Astrocyte of the spinal cord (primary cell): ENCODE data around the gene SZRD1.

Experiments
- DNase-seq: peaks from one replicate; pipeline ENCODE4 v3.0.0; 2011; ENCODE audit warnings: low read depth, low spot score
- H3K4me3 ChIP-seq: 2 replicates; pipeline ENCODE4 v1.5.1; 2011; ENCODE audit warnings: low read depth, mild to moderate bottlenecking, low read length, moderate library complexity
- in situ Hi-C: cut with HindIII; loops from 2 replicates; pipeline ENCODE4 v1.10.0; 2017; ENCODE audit warnings: low sequenced_read_pairs
- TF ChIP-seq, protein P1 (sequence below): IDR thresholded peaks from 2 replicates; pipeline ENCODE4 v1.5.1; 2012; ENCODE audit warnings: low read depth, mild to moderate bottlenecking, low read length, inconsistent platforms

Gene SZRD1

DNA sequence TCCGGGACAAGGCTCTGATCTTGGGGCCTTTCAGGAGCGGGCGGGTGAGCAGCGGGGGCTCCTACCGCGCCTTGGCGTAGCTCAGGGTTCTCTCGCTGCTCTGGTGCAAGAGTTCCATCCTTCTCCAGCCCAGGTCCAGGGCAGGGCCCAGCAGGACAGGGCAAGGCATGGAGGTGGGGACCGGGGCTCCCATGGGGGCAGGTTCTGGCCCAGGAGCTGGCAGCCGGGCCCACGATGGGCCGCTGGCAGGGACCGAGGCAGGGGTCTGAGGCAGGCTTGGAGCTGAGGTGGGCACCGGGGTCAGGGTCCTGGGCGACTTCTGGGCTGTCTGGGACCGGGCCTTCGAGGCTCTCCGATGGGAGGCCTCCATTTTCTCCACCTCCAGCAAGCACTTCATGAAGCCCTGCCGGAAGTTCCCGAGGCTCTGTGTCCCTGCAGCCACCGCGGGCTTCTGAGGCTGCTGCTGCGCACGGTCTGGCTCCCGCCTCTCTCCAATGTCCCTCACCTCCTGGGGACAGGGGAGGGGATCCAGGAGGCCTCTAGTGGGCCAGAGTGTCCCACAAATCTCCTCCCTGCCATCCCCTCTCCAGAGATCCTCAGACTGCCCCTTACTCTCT, 42.6 kb downstream of the SZRD1 start:
- in situ Hi-C loops: no loop called here
- no peak for DNase-seq
- TF ChIP-seq, protein P1, sequence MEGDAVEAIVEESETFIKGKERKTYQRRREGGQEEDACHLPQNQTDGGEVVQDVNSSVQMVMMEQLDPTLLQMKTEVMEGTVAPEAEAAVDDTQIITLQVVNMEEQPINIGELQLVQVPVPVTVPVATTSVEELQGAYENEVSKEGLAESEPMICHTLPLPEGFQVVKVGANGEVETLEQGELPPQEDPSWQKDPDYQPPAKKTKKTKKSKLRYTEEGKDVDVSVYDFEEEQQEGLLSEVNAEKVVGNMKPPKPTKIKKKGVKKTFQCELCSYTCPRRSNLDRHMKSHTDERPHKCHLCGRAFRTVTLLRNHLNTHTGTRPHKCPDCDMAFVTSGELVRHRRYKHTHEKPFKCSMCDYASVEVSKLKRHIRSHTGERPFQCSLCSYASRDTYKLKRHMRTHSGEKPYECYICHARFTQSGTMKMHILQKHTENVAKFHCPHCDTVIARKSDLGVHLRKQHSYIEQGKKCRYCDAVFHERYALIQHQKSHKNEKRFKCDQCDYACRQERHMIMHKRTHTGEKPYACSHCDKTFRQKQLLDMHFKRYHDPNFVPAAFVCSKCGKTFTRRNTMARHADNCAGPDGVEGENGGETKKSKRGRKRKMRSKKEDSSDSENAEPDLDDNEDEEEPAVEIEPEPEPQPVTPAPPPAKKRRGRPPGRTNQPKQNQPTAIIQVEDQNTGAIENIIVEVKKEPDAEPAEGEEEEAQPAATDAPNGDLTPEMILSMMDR: no peak
- no peak overlapping the region for H3K4me3 ChIP-seq

DNA sequence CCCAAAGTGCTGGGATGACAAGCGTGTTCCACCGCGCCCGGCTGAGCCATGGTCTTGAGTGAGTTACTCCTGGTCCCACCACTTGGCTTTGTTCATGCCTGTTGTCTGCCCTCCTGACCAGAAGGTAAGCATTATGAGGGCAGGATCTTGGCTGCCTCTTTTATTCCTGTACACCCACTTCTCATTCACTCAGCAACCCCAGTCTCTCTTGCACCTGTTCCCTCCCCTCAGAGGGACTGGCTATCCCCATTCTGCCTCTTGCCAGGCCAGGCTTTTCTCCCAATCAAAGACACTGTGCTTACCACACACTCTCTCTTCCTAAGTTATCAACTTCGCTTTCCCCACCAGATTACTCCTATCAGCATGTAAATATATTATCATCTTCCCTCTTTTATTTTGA, 43.8 kb downstream of the SZRD1 start:
- no peak for DNase-seq
- in situ Hi-C loops: no loop called here
- TF ChIP-seq, protein P1: no peak
- H3K4me3 ChIP-seq: no peak overlapping the region

DNA sequence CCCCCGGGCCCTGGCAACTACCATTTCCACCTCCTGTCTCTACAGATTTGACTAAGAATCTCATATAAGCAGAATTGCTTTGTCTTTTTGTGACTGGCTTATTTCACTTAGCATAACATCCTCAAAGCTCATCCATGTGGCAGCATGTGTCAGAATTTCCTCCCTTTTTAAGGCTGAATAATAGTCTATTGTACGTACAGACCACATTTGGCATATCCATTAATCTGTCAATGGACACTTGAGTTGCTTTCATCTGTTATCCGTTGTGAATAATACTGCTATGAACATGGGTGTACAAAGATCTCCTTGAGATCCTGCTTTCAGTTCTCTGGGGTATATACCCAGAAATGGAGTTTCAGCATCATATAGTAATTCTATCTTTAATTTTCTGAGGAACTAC, 46.1 kb downstream of the SZRD1 start:
- TF ChIP-seq, protein P1: no peak
- in situ Hi-C loops: no loop called here
- DNase-seq: no peak
- no peak overlapping the region for H3K4me3 ChIP-seq

DNA sequence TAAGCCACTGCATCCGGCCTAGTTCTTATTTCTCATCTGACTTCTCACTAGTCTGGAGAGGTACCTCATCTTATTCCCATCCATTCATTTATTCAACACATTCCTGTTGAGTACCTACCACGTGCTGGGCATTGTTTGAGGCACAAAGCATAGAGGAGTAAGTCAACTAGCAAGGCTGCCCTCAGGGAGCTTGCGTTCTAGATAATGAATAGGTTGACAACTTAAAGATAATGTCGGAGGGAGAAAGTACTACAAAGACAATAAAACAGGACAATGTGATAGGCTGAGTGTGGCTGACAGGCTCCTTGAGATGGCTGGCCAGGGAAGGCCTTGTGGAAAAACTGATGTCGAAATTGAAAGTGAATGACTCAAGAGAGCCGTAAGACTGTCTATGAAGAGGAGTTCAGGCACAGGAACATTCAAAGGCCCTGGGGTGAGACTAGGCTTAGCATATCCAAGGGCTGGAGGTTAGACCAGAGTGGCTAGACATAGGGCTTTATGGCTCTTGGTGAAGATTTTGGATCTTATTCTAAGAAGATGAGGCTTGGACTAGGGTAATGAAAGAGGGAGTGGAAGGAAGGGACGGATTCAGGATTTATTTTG, 51.9 kb downstream of the SZRD1 start:
- in situ Hi-C loops: no loop called here
- DNase-seq: no peak
- TF ChIP-seq, protein P1: no peak
- no peak overlapping the region for H3K4me3 ChIP-seq

DNA sequence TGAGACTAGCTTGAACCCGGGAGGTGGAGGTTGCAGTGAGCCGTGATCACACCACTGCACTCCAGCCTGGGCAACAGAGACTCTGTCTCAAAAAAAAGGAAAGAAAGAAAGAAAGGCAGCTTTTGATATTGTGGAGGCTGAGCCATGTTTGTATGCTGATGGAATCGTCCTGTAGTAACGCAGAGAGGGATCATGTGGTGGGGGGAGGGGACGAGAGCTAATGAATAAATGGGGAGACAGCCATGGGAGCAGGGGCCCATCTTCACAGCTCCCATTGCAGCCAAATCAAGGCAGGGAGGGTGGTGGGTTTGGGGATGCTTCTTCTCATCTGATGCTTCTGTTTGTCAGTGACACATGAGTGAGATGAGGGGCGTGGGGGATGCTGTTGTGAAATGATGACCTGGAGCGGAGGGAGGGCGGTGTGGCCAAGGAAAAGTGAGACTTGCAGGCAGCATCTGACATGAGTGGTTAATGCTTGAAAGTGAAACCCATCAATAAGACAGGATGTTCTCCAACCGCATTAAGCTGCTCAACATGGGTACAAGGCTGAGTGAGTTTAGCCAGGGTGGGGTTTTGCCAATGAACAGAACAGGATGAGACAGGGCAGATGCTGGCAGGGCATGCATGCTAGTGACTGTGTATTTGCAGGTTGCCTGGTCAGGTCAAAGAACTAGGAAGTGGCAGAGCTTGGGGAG, 53.5 kb downstream of the SZRD1 start:
- TF ChIP-seq, protein P1: no peak
- no peak overlapping the region for H3K4me3 ChIP-seq
- in situ Hi-C loops: no loop called here
- DNase-seq: no peak

DNA sequence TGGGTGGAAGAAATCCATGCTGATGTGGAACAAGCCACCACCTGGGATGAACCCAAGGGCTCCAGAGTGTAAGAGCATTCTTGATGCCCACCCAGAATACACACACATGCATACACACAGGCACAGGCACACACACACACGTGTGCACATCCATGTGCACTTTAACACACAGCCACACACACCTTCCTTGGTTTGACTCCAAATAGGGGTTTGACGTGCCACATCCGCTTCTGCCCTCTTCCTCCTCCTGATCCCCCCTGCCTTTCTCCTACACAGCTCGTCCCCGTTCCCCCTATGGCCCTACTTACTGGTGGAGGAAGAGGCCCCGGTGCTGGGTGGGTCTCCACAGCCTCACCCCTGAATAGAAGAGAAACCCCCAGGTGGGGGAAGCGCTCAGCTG, 54.2 kb downstream of the SZRD1 start:
- DNase-seq: no peak
- TF ChIP-seq, protein P1: no peak
- in situ Hi-C loops: no loop called here
- H3K4me3 ChIP-seq: no peak overlapping the region
